Measurements from ENCODE around the gene PARVB.

PARVB gene

GRCh38 chr22:44057401-44057987, 33.4 kb downstream of the PARVB start:
- Histone ChIP-seq H3K27ac (ENCODE audit: low read depth, low read length) (no peak overlapping the region), H3K4me1 (ENCODE audit: control insufficient read depth, insufficient read depth, low read length, unreplicated experiment) (peaks cover 14% of the 10 kb centered on the region), H3K36me3 (ENCODE audit: insufficient read depth, low read length) (no peaks in the 10 kb centered on the region), H3K27me3 (ENCODE audit: insufficient read depth, low read length) (no peaks in the 10 kb centered on the region), H3K79me2 (ENCODE audit: control insufficient read depth, insufficient read depth, low read length, unreplicated experiment) (no peaks in the 10 kb centered on the region), H2AFZ (ENCODE audit: low read length, unreplicated experiment) (no peak overlapping the region), H3K4me3 (ENCODE audit: low read depth, low read length) (peak overlapping the region; percentile 44; the same call in 1 of the 2 replicates)

GRCh38 chr22:44063462-44064371, 39.6 kb downstream of the PARVB start:
- Histone ChIP-seq H3K4me1 (ENCODE audit: control insufficient read depth, insufficient read depth, low read length, unreplicated experiment) (peaks cover 6% of the 10 kb centered on the region), H3K79me2 (ENCODE audit: control insufficient read depth, insufficient read depth, low read length, unreplicated experiment) (no peaks in the 10 kb centered on the region), H3K27me3 (ENCODE audit: insufficient read depth, low read length) (no peaks in the 10 kb centered on the region), H3K4me3 (ENCODE audit: low read depth, low read length) (no peak overlapping the region), H2AFZ (ENCODE audit: low read length, unreplicated experiment) (no peak overlapping the region), H3K36me3 (ENCODE audit: insufficient read depth, low read length) (no peaks in the 10 kb centered on the region), H3K27ac (ENCODE audit: low read depth, low read length) (no peak overlapping the region)

GRCh38 chr22:44067033-44067432, 42.9 kb downstream of the PARVB start:
- H3K36me3 ChIP-seq (ENCODE audit: insufficient read depth, low read length) = no peaks in the 10 kb centered on the region
- H3K27ac ChIP-seq (ENCODE audit: low read depth, low read length) = no peak overlapping the region
- no peak overlapping the region for H3K4me3 ChIP-seq (ENCODE audit: low read depth, low read length)
- H2AFZ ChIP-seq (ENCODE audit: low read length, unreplicated experiment) = no peak overlapping the region
- no peaks in the 10 kb centered on the region for H3K27me3 ChIP-seq (ENCODE audit: insufficient read depth, low read length)
- no peaks in the 10 kb centered on the region for H3K4me1 ChIP-seq (ENCODE audit: control insufficient read depth, insufficient read depth, low read length, unreplicated experiment)
- no peaks in the 10 kb centered on the region for H3K79me2 ChIP-seq (ENCODE audit: control insufficient read depth, insufficient read depth, low read length, unreplicated experiment)

- Histone ChIP-seq H3K27ac (ENCODE audit: low read depth, low read length) (no peak overlapping the region), H3K4me1 (ENCODE audit: control insufficient read depth, insufficient read depth, low read length, unreplicated experiment) (no peaks in the 10 kb centered on the region), H3K79me2 (ENCODE audit: control insufficient read depth, insufficient read depth, low read length, unreplicated experiment) (no peaks in the 10 kb centered on the region), H2AFZ (ENCODE audit: low read length, unreplicated experiment) (no peak overlapping the region), H3K4me3 (ENCODE audit: low read depth, low read length) (no peak overlapping the region), H3K36me3 (ENCODE audit: insufficient read depth, low read length) (no peaks in the 10 kb centered on the region), H3K27me3 (ENCODE audit: insufficient read depth, low read length) (no peaks in the 10 kb centered on the region)
These were observed 43.8 kb downstream of the PARVB start for GRCh38 chr22:44067901-44068300.

- no peaks in the 10 kb centered on the region for H3K4me1 ChIP-seq (ENCODE audit: control insufficient read depth, insufficient read depth, low read length, unreplicated experiment)
- H3K79me2 ChIP-seq (ENCODE audit: control insufficient read depth, insufficient read depth, low read length, unreplicated experiment) = no peaks in the 10 kb centered on the region
- H3K4me3 ChIP-seq (ENCODE audit: low read depth, low read length) = no peak overlapping the region
- H3K27me3 ChIP-seq (ENCODE audit: insufficient read depth, low read length) = no peaks in the 10 kb centered on the region
- no peak overlapping the region for H3K27ac ChIP-seq (ENCODE audit: low read depth, low read length)
- H3K36me3 ChIP-seq (ENCODE audit: insufficient read depth, low read length) = no peaks in the 10 kb centered on the region
- H2AFZ ChIP-seq (ENCODE audit: low read length, unreplicated experiment) = no peak overlapping the region
These were observed 44.5 kb downstream of the PARVB start for GRCh38 chr22:44068422-44069191.

- Histone ChIP-seq H3K27me3 (ENCODE audit: insufficient read depth, low read length) (no peaks in the 10 kb centered on the region), H3K27ac (ENCODE audit: low read depth, low read length) (no peak overlapping the region), H3K79me2 (ENCODE audit: control insufficient read depth, insufficient read depth, low read length, unreplicated experiment) (no peaks in the 10 kb centered on the region), H3K36me3 (ENCODE audit: insufficient read depth, low read length) (no peaks in the 10 kb centered on the region), H2AFZ (ENCODE audit: low read length, unreplicated experiment) (no peak overlapping the region), H3K4me1 (ENCODE audit: control insufficient read depth, insufficient read depth, low read length, unreplicated experiment) (no peaks in the 10 kb centered on the region), H3K4me3 (ENCODE audit: low read depth, low read length) (no peak overlapping the region)
These were observed 45.9 kb downstream of the PARVB start for GRCh38 chr22:44070029-44070428.

- Histone ChIP-seq H3K79me2 (ENCODE audit: control insufficient read depth, insufficient read depth, low read length, unreplicated experiment) (no peaks in the 10 kb centered on the region), H3K4me3 (ENCODE audit: low read depth, low read length) (no peak overlapping the region), H3K36me3 (ENCODE audit: insufficient read depth, low read length) (no peaks in the 10 kb centered on the region), H3K27ac (ENCODE audit: low read depth, low read length) (no peak overlapping the region), H3K27me3 (ENCODE audit: insufficient read depth, low read length) (no peaks in the 10 kb centered on the region), H2AFZ (ENCODE audit: low read length, unreplicated experiment) (no peak overlapping the region), H3K4me1 (ENCODE audit: control insufficient read depth, insufficient read depth, low read length, unreplicated experiment) (no peaks in the 10 kb centered on the region)
These were observed 47.8 kb downstream of the PARVB start for GRCh38 chr22:44071781-44072326.

GRCh38 chr22:44074337-44074984, 50.4 kb downstream of the PARVB start:
- H2AFZ ChIP-seq (ENCODE audit: low read length, unreplicated experiment) = no peak overlapping the region
- no peaks in the 10 kb centered on the region for H3K4me1 ChIP-seq (ENCODE audit: control insufficient read depth, insufficient read depth, low read length, unreplicated experiment)
- no peak overlapping the region for H3K4me3 ChIP-seq (ENCODE audit: low read depth, low read length)
- no peaks in the 10 kb centered on the region for H3K36me3 ChIP-seq (ENCODE audit: insufficient read depth, low read length)
- no peaks in the 10 kb centered on the region for H3K79me2 ChIP-seq (ENCODE audit: control insufficient read depth, insufficient read depth, low read length, unreplicated experiment)
- H3K27me3 ChIP-seq (ENCODE audit: insufficient read depth, low read length) = no peaks in the 10 kb centered on the region
- no peak overlapping the region for H3K27ac ChIP-seq (ENCODE audit: low read depth, low read length)

GRCh38 chr22:44075022-44075421, 50.9 kb downstream of the PARVB start:
- no peak overlapping the region for H3K4me3 ChIP-seq (ENCODE audit: low read depth, low read length)
- H3K79me2 ChIP-seq (ENCODE audit: control insufficient read depth, insufficient read depth, low read length, unreplicated experiment) = no peaks in the 10 kb centered on the region
- H3K27ac ChIP-seq (ENCODE audit: low read depth, low read length) = no peak overlapping the region
- H3K27me3 ChIP-seq (ENCODE audit: insufficient read depth, low read length) = no peaks in the 10 kb centered on the region
- no peak overlapping the region for H2AFZ ChIP-seq (ENCODE audit: low read length, unreplicated experiment)
- H3K4me1 ChIP-seq (ENCODE audit: control insufficient read depth, insufficient read depth, low read length, unreplicated experiment) = no peaks in the 10 kb centered on the region
- no peaks in the 10 kb centered on the region for H3K36me3 ChIP-seq (ENCODE audit: insufficient read depth, low read length)

- Histone ChIP-seq H3K36me3 (ENCODE audit: insufficient read depth, low read length) (no peaks in the 10 kb centered on the region), H3K27me3 (ENCODE audit: insufficient read depth, low read length) (no peaks in the 10 kb centered on the region), H3K4me1 (ENCODE audit: control insufficient read depth, insufficient read depth, low read length, unreplicated experiment) (no peaks in the 10 kb centered on the region), H3K27ac (ENCODE audit: low read depth, low read length) (no peak overlapping the region), H2AFZ (ENCODE audit: low read length, unreplicated experiment) (no peak overlapping the region), H3K79me2 (ENCODE audit: control insufficient read depth, insufficient read depth, low read length, unreplicated experiment) (no peaks in the 10 kb centered on the region), H3K4me3 (ENCODE audit: low read depth, low read length) (no peak overlapping the region)
These were observed 51.6 kb downstream of the PARVB start for GRCh38 chr22:44075670-44076069.

Measured in ACC112 (cell line).